Mesodermal cell (in vitro differentiated cells): ENCODE data around the gene TYW1.
"Not testable (repeated sequence)": the region's sequence is repeated elsewhere in the genome, so short reads cannot be mapped to it uniquely, and the experiment has no call there.

Experiments
- H3K27ac ChIP-seq: 2 replicates; pipeline ENCODE4 v1.7.0; 2013; ENCODE audit warnings: mild to moderate bottlenecking, low read depth, low read length, moderate library complexity; ENCODE audit not compliant: severe bottlenecking
- H3K36me3 ChIP-seq: 2 replicates; pipeline ENCODE4 v1.7.1; 2013; ENCODE audit warnings: mild to moderate bottlenecking, low read length, moderate library complexity; ENCODE audit not compliant: control insufficient read depth, insufficient read depth
- H3K4me1 ChIP-seq: one replicate; pipeline ENCODE4 v1.7.1; 2013; ENCODE audit warnings: mild to moderate bottlenecking, low read length; ENCODE audit not compliant: insufficient read depth, control insufficient read depth, poor library complexity, severe bottlenecking
- H3K4me3 ChIP-seq: 2 replicates; pipeline ENCODE4 v1.7.0; 2013; ENCODE audit warnings: low read length, control low read depth, mild to moderate bottlenecking; ENCODE audit not compliant: insufficient read depth, poor library complexity, severe bottlenecking; ENCODE audit errors: extremely low read depth
- H3K9me3 ChIP-seq: 2 replicates; pipeline ENCODE4 v1.7.1; 2013; ENCODE audit warnings: mild to moderate bottlenecking, low read length, moderate library complexity; ENCODE audit not compliant: control insufficient read depth
- WGBS, 2 experiments: methylation state at CpG; one replicate each; pipeline ENCODE4 v1.1.5; 2013; ENCODE audit warnings: missing lambda C conversion rate in 2 of 2; ENCODE audit not compliant: insufficient coverage in 2 of 2; 5-methylcytosine and 5-hydroxymethylcytosine counted together

TYW1 gene

DNA sequence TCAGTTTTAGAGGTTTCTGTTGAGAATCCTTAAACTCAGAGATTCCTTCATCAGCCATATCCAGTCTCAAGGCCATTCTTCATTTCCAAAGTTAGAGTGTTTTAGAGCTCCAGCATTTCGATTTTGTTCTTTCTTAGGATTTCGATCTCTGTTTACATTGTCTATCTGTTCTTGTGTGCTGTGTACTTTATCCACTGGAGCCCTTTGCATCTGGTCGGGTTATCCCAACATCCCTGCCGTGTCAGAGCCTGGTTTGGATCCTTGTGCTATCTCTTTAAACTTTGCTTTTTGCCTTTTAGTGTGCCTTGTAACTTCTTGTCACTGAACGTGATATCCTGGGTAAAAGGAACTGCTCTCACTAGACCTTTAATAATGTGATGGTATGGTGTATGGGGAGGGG lies 131.6 kb downstream of the TYW1 start:
- not testable (repeated sequence) for H3K9me3 ChIP-seq, H3K4me3 ChIP-seq, H3K36me3 ChIP-seq
- Histone ChIP-seq H3K27ac (peak overlapping the region; percentile 87), H3K4me1 (peaks cover 11% of the 10 kb centered on the region)
- 83% methylated on average over 1 of the region's 5 CpGs for WGBS, 2 experiments

DNA sequence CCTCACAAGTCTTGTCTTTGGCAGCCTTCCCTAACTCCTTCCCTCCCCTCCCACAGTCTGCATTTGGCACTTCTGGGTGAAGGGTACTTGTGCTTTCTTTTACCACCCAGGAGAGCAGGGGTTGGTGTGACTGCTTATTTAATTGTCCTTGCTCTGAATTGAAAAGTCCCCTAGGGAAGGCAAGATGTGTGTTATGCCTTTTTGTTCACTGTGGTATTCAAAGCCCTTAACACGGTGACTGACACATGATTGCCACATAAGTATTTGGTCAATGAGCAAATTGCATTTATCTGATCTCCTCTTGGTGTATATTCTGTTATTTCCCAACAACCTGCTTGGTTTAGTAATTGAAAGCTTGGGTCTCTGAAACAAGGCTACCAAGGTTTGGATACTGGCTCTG lies 134.1 kb downstream of the TYW1 start:
- WGBS, 2 experiments = no CpG with 5 or more reads among the region's 1 CpG
- not testable (repeated sequence) for H3K36me3 ChIP-seq, H3K27ac ChIP-seq

GRCh38 chr7:67134912-67135311 lies 138.3 kb downstream of the TYW1 start:
- not testable (repeated sequence) for H3K27ac ChIP-seq, H3K4me3 ChIP-seq, H3K4me1 ChIP-seq, H3K9me3 ChIP-seq, H3K36me3 ChIP-seq
- no CpG with 5 or more reads among the region's 1 CpG for WGBS, 2 experiments

More for the DNA sequence above, 134.1 kb downstream of the TYW1 start:
- H3K4me3 ChIP-seq, H3K9me3 ChIP-seq: not testable (repeated sequence)
- peaks cover 11% of the 10 kb centered on the region for H3K4me1 ChIP-seq

GRCh38 chr7:67135617-67136486 lies 139.2 kb downstream of the TYW1 start:
- not testable (repeated sequence) for H3K9me3 ChIP-seq, H3K36me3 ChIP-seq, H3K4me3 ChIP-seq, H3K27ac ChIP-seq, H3K4me1 ChIP-seq
- WGBS, 2 experiments = 80% methylated on average over 1 of the region's 4 CpGs; no CpG with 5 or more reads in 1 of the 2 experiments

DNA sequence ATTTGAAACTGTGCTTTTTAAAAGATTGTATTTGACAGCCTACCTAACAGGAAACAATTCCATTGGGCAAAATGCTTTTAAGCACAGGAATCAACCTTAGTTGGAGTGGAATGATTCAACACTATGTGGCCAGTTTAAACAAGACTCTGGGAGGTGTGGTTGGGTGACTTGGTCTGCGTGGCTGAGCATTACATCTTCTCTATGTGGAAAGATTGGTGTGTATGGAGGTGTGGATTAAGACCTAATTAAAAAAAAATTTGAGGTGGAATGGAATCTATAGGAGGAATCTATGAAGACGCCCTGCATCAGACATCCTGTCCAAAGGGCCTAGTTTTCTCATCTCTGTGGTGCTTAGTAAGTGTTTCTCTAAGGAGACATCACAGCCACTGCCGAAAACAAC lies 140.9 kb downstream of the TYW1 start:
- not testable (repeated sequence) for H3K4me1 ChIP-seq, H3K36me3 ChIP-seq, H3K27ac ChIP-seq, H3K4me3 ChIP-seq, H3K9me3 ChIP-seq
- 87 to 100% methylated on average over 1 to 2 of the region's 3 CpGs for WGBS, 2 experiments

DNA sequence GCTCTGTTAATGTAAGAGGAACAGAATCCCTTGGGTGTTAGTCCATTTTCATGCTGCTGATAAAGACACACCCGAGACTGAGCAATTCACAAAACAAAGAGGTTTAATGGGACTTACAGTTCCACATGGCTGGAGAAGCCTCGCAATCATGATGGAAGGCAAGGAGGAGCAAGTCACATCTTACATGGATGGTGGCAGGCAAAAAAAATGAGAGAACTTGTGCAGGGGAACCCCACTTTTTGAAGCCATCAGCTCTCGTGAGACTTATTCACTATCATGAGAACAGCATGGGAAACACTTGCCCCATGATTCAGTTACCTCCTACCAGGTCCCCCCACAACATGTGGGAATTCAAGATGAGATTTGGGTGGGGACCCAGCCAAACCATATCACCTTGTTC lies 143.2 kb downstream of the TYW1 start:
- not testable (repeated sequence) for H3K36me3 ChIP-seq, H3K4me1 ChIP-seq, H3K9me3 ChIP-seq, H3K27ac ChIP-seq, H3K4me3 ChIP-seq
- WGBS, 2 experiments = 92 to 100% methylated on average over 1 to 2 of the region's 3 CpGs

- H3K27ac ChIP-seq, H3K4me3 ChIP-seq, H3K4me1 ChIP-seq, H3K9me3 ChIP-seq, H3K36me3 ChIP-seq: not testable (repeated sequence)
- no CpG with 5 or more reads among the region's 2 CpGs for WGBS, 2 experiments
Measured at GRCh38 chr7:67141001-67141400, 144.4 kb downstream of the TYW1 start.

DNA sequence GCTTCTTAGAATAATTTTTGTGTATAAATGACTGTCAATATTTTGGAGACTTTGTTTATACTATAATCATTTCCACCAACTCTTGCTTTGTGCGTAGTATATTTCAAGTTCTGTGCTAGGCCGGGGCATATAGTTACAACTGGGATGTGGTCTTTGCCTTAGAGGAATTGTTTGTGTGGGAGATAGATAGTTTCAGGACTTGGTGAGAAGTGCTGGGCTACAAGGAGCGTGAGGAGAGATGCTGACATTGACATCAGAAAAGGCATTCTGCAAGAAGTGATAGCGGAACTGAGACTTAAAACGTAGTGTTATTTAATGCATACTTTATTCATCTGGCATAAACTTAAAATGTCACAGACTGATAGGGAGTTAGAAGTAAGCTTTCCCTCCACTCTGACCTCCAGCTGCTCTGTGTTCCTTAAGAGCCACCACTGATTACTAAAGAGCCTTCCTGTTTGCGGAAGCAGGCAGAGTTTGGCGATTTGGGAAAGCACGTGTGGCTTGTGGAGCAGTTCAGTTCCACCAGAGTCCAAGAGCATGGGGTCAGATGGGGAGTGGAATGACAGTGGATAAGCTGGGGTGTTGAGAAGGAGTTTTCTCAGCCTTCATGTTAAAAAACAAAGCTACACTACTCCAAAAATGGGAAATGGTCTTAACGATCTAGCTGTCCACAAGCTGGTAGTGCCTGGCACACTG lies 146.6 kb downstream of the TYW1 start:
- H3K4me3 ChIP-seq, H3K27ac ChIP-seq, H3K9me3 ChIP-seq, H3K36me3 ChIP-seq, H3K4me1 ChIP-seq: not testable (repeated sequence)
- WGBS, 2 experiments = 100% methylated on average over 1 to 2 of the region's 9 CpGs

DNA sequence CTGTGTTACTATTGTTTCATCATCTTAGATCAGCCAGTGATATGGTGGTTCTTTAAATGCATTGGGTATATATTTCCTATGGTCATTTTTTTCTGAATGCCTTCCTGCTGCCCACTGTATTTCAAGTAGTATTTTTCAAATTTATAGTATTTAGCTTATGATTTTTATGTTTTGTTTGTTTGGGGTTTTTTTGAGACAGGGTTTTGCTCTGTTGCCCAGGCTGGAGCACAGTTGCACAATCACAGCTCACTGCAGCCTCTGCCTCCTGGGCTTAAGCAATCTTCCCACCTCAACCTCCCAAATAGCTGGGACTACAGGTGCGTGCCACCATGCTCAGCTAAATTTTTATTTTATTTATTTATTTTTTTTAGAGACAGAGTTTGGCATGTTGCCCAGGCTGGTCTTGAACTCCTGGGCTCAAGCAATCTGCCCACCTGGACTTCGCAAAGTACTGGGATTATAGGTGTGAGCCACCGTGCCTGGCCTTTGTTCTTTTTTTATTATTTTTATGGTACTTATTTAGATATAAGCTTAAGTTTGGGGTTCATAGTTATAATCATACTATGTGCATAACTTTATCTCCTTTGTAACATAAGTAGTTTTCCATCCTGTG lies 149.1 kb downstream of the TYW1 start:
- H3K27ac ChIP-seq = not testable (repeated sequence)
- 100% methylated on average over 1 of the region's 3 CpGs; no CpG with 5 or more reads in 1 of the 2 experiments for WGBS, 2 experiments

GRCh38 chr7:67149131-67149530 lies 152.5 kb downstream of the TYW1 start:
- H3K9me3 ChIP-seq, H3K4me1 ChIP-seq, H3K36me3 ChIP-seq, H3K27ac ChIP-seq, H3K4me3 ChIP-seq: not testable (repeated sequence)

More for the DNA sequence above, 149.1 kb downstream of the TYW1 start:
- H3K4me3 ChIP-seq, H3K9me3 ChIP-seq, H3K36me3 ChIP-seq, H3K4me1 ChIP-seq: not testable (repeated sequence)

DNA sequence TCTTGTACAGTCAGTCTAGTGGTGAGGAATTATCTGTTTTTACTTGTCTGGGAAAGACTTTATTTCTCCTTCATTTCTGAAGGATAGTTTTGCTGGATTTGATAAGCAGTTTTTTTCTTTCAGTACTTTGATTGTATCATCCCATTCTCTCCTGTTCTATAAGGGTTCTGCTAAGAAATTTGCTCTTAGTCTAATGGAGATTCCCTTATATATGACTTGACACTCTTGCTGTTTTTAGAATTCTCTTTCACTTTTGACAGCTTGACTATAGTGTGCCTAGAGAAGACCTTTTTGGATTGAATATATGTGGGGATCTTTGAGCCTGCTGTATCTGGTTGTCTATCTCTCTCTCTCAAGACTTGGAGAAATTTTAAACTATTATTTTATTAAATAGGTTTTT lies 157.7 kb downstream of the TYW1 start:
- H3K27ac ChIP-seq, H3K4me1 ChIP-seq, H3K36me3 ChIP-seq, H3K4me3 ChIP-seq, H3K9me3 ChIP-seq: not testable (repeated sequence)
